Choroid plexus epithelial cell (primary cell): ENCODE results near the gene PRSS8.

Source experiments
- DNase-seq: peaks from one replicate; pipeline ENCODE4 v3.0.0-alpha.2; 2010; ENCODE audit warnings: low read depth
- H3K4me3 ChIP-seq: 2 replicates; pipeline ENCODE4 v1.5.1; 2011; ENCODE audit warnings: low read depth, mild to moderate bottlenecking, control low read depth, low read length, moderate library complexity
- TF ChIP-seq, protein P1 (sequence below): conservative IDR thresholded peaks from 2 replicates; pipeline ENCODE4 v1.5.1; 2011; ENCODE audit warnings: low read depth, mild to moderate bottlenecking, control low read depth, inconsistent platforms, low read length, moderate library complexity

The PRSS8 gene

DNA sequence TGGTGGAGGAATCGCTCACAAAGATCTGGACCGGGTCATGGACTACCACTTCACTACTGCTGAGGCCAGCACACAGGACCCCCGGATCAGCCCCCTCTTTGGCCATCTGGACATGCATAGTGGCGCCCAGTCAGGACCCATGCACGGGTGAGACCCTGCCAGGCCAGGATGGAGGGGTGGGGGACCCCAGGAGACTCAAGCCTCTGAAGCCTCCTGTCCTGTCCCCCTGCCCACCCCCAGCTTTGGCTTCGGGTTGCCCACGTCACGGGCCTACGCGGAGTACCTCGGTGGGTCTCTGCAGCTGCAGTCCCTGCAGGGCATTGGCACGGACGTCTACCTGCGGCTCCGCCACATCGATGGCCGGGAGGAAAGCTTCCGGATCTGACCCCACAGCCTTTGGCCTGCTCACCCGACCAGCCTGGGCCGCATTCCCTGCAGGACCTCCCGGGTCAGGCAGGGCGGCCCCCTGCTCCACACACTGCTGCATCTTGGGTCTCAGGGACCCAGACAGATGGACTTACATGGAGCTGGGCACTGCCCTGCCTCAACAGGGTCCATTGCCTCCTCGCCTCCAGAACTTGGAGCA, 23.6 kb downstream of the PRSS8 start:
- DNase-seq, result no peak
- TF ChIP-seq, protein P1, sequence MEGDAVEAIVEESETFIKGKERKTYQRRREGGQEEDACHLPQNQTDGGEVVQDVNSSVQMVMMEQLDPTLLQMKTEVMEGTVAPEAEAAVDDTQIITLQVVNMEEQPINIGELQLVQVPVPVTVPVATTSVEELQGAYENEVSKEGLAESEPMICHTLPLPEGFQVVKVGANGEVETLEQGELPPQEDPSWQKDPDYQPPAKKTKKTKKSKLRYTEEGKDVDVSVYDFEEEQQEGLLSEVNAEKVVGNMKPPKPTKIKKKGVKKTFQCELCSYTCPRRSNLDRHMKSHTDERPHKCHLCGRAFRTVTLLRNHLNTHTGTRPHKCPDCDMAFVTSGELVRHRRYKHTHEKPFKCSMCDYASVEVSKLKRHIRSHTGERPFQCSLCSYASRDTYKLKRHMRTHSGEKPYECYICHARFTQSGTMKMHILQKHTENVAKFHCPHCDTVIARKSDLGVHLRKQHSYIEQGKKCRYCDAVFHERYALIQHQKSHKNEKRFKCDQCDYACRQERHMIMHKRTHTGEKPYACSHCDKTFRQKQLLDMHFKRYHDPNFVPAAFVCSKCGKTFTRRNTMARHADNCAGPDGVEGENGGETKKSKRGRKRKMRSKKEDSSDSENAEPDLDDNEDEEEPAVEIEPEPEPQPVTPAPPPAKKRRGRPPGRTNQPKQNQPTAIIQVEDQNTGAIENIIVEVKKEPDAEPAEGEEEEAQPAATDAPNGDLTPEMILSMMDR, result no peak
- H3K4me3 ChIP-seq, result no peak overlapping the region

DNA sequence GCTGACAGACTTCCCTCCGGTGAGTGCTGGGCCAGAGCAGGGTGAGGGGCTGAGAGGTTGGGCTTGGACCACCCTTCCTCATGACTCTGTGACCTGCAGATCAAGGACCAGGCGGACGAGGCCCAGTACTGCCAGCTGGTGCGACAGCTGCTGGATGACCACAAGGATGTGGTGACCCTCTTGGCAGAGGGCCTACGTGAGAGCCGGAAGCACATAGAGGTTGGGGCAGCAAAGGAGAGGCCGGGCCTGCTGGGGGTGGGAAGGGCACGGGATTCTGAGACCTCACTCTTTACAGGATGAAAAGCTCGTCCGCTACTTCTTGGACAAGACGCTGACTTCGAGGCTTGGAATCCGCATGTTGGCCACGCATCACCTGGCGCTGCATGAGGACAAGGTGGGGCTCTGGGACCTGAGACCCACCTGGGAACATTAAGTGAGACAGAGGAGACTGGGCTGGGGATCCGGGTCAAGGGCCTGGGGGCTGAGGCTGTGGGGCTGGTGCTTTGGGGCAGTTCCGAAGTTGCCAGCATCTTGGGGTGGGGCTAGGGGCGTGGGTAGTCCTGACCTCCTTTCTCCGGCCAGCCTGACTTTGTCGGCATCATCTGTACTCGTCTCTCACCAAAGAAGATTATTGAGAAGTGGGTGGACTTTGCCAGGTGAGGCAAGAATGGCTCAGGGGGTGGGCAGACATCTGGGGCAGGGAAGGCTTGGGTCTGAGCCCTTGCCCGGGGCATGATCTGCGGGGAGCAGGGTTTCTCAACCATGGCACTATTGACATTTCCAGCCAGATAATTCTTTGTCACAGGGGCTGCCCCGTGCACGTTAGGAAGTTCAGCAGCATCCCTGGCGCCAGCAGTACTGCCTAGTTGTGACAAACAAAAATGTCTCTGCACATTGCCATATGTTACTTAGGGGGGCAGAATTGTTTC, 25.2 kb downstream of the PRSS8 start:
- TF ChIP-seq, protein P1, result no peak
- DNase-seq, result no peak
- H3K4me3 ChIP-seq, result no peak overlapping the region

DNA sequence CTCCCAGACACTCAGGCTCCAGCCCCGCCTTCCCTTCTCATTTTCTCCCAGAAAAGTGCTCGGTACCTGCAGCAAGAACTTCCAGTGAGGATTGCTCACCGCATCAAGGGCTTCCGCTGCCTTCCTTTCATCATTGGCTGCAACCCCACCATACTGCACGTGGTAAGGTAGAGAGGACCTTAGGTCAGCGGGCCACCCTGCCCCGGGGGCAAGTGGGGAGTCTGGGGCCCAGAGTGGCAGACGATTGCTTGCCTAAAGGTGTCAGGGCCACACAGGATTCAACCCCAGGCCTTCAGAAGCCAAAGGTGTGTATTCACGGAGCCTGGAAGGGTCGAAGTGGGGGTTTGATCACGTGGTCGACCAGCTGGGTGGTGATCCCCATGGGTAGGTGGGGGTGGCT, 25.9 kb downstream of the PRSS8 start:
- TF ChIP-seq, protein P1, result no peak
- H3K4me3 ChIP-seq, result no peak overlapping the region
- DNase-seq, result no peak

DNA sequence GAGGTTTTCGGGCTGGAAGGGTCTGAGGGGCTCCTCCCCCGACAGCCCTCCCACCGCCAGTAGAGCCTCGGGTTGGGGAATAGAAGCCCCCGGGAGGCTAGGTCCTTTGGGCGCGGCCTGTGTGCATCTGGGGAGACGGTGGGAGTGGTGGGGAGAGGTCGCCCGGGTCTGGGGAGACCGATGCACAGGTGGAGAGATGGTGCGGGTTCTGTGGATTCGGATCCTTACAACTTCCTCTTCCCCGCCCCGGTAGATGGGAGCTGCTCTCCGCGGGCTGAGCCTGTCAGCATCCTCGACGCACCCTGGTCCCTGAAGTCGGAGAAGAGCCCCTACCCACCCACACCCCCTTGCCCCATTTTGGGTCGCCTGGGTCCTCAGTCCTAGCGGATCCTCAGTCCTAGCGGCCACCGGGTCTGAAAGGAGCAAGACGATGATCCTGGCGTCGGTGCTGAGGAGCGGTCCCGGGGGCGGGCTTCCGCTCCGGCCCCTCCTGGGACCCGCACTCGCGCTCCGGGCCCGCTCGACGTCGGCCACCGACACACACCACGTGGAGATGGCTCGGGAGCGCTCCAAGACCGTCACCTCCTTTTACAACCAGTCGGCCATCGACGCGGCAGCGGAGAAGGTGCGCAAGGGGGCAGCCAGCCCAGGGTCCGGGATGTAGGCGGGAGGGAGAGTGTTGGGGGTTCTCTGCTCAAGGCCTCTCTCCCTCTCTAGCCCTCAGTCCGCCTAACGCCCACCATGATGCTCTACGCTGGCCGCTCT, 26.6 kb downstream of the PRSS8 start:
- TF ChIP-seq, protein P1, result no peak
- peak overlapping the region; percentile 90 for H3K4me3 ChIP-seq
- DNase-seq, result no peak

DNA sequence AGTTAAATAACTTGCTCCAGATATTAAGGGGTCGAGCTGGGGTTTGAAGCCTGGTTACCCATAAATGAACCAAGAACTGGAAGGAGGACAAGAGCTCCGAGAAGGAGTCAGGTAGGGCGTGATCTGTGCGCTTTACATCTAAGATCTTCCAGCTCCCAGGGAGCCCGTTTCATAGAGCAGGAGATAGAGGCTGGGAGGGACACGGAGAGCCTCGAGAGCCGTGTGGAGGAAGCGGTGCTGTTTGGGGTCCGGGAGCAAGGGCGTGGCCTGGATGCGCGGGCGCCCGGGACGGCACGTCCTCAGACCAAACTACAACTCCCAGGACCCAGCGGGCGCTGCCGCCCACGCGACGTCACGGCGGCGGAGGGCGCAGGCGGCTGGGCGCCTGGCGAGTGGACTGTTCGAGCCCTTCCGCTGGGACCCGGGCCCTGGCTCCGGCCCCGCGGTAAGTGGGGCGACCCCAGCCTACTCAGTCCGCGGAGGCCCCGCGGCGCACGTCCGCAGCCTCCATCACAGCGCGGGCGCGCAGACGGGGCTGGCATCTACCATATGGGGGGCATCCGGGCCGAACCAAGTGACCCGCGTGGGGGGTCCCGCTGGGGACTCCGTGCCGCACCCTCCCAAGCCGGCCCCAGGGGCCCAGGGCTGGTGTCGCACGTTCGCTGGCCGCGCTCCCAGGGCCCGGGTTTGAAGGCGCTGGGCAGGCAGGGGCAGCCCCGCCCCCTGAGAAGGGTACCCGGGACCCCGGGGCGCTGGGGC, 27.3 kb downstream of the PRSS8 start, which contains the start of gene BCKDK:
Gene BCKDK (plus strand): TSS at position 352 of the 759 bp plus-strand sequence. CDS start 838 bp downstream, outside the sequence.
- peak; percentile 61 for DNase-seq
- TF ChIP-seq, protein P1, result no peak
- peak within 1 kb of the TSS; percentile 90 for H3K4me3 ChIP-seq

DNA sequence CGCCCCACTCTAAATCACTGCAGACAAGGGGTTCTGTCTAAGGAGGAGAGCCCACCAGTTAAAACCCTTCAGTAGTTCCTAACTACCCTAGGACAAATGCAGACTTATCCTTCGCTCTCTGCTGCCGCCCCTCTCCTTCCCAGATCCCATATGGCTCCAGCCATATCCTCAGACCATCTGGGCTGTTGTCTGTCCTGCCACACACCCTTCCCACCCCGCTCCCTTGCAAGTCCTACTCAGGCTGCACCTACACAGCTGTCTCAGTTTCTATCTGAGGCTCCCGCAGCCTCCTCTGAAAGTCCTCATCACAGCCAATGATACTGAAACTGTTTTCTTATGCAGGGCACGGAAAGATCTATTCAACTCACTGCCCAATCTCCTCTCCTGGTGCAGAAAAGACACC, 28.1 kb downstream of the PRSS8 start:
- TF ChIP-seq, protein P1, result no peak
- no peak overlapping the region for H3K4me3 ChIP-seq
- DNase-seq, result no peak
